Measurements from ENCODE around the gene USB1.

DNA sequence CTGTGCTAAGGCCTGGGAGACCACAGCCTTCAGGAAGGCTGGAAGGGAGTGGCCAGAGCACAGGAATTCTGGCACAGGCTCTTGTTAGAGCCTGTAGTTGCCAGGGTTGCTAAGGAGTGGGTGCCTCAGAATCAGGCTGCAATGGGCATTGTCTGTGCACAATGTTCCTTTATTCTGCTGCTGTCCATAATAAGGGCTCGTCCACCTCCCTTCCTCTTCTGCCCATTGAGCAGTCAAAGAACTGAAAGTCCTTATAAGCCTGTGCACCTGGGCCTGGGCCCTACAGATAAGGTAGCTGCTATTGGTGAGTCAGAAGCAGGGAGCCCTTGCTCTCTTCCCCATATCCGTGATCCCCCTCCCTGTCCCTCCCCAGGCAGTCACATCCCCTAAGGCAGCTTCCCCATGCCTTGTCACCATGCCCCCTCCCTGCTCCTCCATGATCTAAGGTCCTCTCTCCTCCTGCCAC lies 24.8 kb upstream of the USB1 start:
- no peak for TF ChIP-seq EZH2 (IDR thresholded peaks at IDR 0.05; ENCODE audit: insufficient read depth, poor library complexity, severe bottlenecking)
- TF ChIP-seq EZH2phosphoT487 (IDR thresholded peaks at IDR 0.05; ENCODE audit: insufficient read depth, low read depth), result no peak
